OCI-LY3 (cell line): ENCODE measurements around the gene FCN1.

Experiments
- EZH2phosphoT487 ChIP-seq: fragments of 200-600 bp; shearing (Covaris generic); IDR thresholded peaks from 2 replicates; pipeline ENCODE4 v1.6.1; 2018; ENCODE audit warnings: antibody characterized with exemption, mixed run types, low read depth
- TF ChIP-seq, protein P1 (sequence below): fragments of 200-600, 300-600 bp; sonication (generic); IDR thresholded peaks from 2 replicates; pipeline ENCODE4 v1.5.1; 2014; ENCODE audit warnings: antibody characterized with exemption, low read length, low read depth

DNA sequence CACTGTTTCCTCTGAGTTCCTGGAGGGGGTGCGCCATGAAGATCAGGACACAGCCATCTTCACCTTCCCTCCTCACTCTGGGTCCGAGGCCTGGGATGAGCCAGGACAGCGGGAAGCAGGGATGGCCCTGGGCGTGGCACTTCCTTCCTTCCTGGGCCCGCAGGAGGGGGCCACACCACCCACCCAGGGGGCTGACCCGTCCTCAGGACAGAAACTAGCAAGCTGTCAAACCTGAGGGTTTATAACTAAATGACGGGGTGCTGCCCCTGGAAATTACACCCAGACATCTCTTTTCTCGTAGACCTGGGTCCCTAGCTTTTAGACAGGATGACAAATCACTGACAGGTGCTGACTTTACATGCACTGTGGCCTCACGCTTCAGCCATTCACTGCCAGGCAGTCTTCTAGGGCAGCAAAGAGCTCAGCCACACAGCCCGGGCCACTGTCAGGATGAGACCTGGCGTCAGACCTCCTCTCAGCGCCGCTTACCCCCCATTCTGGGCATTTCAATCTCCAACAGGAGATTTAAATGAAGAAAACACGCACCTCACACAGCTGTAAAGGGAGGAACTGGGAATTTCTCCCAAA is 29.0 kb downstream of the FCN1 start:
- TF ChIP-seq, protein P1, sequence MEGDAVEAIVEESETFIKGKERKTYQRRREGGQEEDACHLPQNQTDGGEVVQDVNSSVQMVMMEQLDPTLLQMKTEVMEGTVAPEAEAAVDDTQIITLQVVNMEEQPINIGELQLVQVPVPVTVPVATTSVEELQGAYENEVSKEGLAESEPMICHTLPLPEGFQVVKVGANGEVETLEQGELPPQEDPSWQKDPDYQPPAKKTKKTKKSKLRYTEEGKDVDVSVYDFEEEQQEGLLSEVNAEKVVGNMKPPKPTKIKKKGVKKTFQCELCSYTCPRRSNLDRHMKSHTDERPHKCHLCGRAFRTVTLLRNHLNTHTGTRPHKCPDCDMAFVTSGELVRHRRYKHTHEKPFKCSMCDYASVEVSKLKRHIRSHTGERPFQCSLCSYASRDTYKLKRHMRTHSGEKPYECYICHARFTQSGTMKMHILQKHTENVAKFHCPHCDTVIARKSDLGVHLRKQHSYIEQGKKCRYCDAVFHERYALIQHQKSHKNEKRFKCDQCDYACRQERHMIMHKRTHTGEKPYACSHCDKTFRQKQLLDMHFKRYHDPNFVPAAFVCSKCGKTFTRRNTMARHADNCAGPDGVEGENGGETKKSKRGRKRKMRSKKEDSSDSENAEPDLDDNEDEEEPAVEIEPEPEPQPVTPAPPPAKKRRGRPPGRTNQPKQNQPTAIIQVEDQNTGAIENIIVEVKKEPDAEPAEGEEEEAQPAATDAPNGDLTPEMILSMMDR, result no peak
- TF ChIP-seq EZH2phosphoT487, result no peak
